ENCODE measurements around the gene RAD50. TPM values are rescaled to one million over a fixed set of nuclear protein-coding genes. Genes with fewer than 3 reads are reported as not detected.

The RAD50 gene
- total and polyA plus RNA-seq, 3 experiments from 2014 or later, result 34.6 to 48.3 (median 45.2) TPM

Other genes with a start within 250 kb of the RAD50 start
- gene SLC22A5, start 187.3 kb upstream of the RAD50 start, total RNA-seq, result 1 to 10 TPM; 5.2 to 5.9 TPM
- gene SLC22A5, start 187.3 kb upstream of the RAD50 start, polyA plus RNA-seq, result 2.5 TPM
- 100 to 1,000 TPM; 115 to 121 TPM for gene IRF1, start 66.2 kb upstream of the RAD50 start, total RNA-seq
- 204 TPM for gene IRF1, start 66.2 kb upstream of the RAD50 start, polyA plus RNA-seq
- gene IL5, start 13.5 kb upstream of the RAD50 start, total RNA-seq, result 10 to 100 TPM; 83.0 to 84.3 TPM
- not detected for gene IL5, start 13.5 kb upstream of the RAD50 start, polyA plus RNA-seq
- gene IL13, start 101.2 kb downstream of the RAD50 start, total RNA-seq, result 10 to 100 TPM; 65.3 to 69.0 TPM
- gene IL13, start 101.2 kb downstream of the RAD50 start, polyA plus RNA-seq, result not detected
- gene IL4, start 117.0 kb downstream of the RAD50 start, total RNA-seq, result 1 to 10 TPM; 6.4 to 6.8 TPM
- gene IL4, start 117.0 kb downstream of the RAD50 start, polyA plus RNA-seq, result not detected
- gene KIF3A, start 180.6 kb downstream of the RAD50 start, total RNA-seq, result 10 to 100 TPM; 21.1 to 23.3 TPM
- 15.9 TPM for gene KIF3A, start 180.6 kb downstream of the RAD50 start, polyA plus RNA-seq
- 1 to 10 TPM; 8.8 to 9.1 TPM for gene CCNI2, start 190.4 kb downstream of the RAD50 start, total RNA-seq
- gene CCNI2, start 190.4 kb downstream of the RAD50 start, polyA plus RNA-seq, result 3.4 TPM
- gene SEPTIN8, start 220.3 kb downstream of the RAD50 start, total RNA-seq, result 10 to 100 TPM; 34.5 to 38.1 TPM
- 2.8 TPM for gene SEPTIN8, start 220.3 kb downstream of the RAD50 start, polyA plus RNA-seq

All from CD8-positive, alpha-beta memory T cell (primary cell).